ENCODE measurements around the gene INTS14. TPM values are rescaled to one million over a fixed set of nuclear protein-coding genes. Genes with fewer than 3 reads are reported as not detected.

The INTS14 gene
- total and polyA plus RNA-seq, 9 of the 15 experiments (the other 6 are each of a cell fraction or from before 2014, with no cell fraction given) = 30.5 to 92.4 (median 46.5) TPM

GRCh38 chr15:65633752-65634151 is 22.8 kb upstream of the INTS14 start:
- DNase-seq (ENCODE audit: extremely low read depth in 1 of 4, low spot score in 3 of 4) (no peak), ATAC-seq (no peak), FAIRE-seq (no peak)
- no peak overlapping the region for H3K9ac ChIP-seq (ENCODE audit: insufficient read depth in 1 of 2, low read depth in 2 of 2, low read length in 2 of 2)
- H3K27ac ChIP-seq (ENCODE audit: extremely low read depth, low read depth, low read length) = no peak overlapping the region
- H3K4me1 ChIP-seq (replicated peaks in 1 of 2; ENCODE audit: control insufficient read depth in 2 of 2, insufficient read depth in 2 of 2, low read length in 2 of 2) = peaks cover 3% of the 10 kb centered on the region in 2 experiments; a peak in 3 of 5 replicates
- H4K20me1 ChIP-seq (replicated peaks; ENCODE audit: control insufficient read depth, insufficient read depth, low read length) = no peaks in the 10 kb centered on the region
- intact Hi-C loops (cut with micrococcal nuclease) (loop anchor here (10.0 kb wide), 1 partner anchor 319 kb away; no protein-coding TSS in a partner anchor), in situ Hi-C loops (cut with MboI) (loop anchor here (25.0 kb wide), 1 partner anchor 229 kb away; the partner anchor contains the start of gene RAB11A)
- no TSS peak for BruUV-seq (replicated peaks)
- no peaks in the 10 kb centered on the region for H3K27me3 ChIP-seq (ENCODE audit: control insufficient read depth in 2 of 2, insufficient read depth in 2 of 2, low read length in 2 of 2)
- no peak overlapping the region for H3K4me2 ChIP-seq (ENCODE audit: insufficient read depth, low read length)
- no peaks in the 10 kb centered on the region for H3K9me3 ChIP-seq (replicated peaks; ENCODE audit: control insufficient read depth, insufficient read depth, low read depth, low read length)
- H3K36me3 ChIP-seq (ENCODE audit: control insufficient read depth, insufficient read depth, low read length) = no peaks in the 10 kb centered on the region
- TF ChIP-seq SOX6 (IDR thresholded peaks at IDR 0.05) (no peak), RFX1 (IDR thresholded peaks at IDR 0.05) (no peak), ESRRA (IDR thresholded peaks at IDR 0.05; ENCODE audit: borderline replicate concordance, low read depth) (no peak), RCOR1 (IDR thresholded peaks at IDR 0.05; ENCODE audit: borderline replicate concordance in 1 of 2, low read depth in 2 of 2, low read length in 2 of 2) (no peak), ATF7 (IDR thresholded peaks at IDR 0.05) (no peak), NONO (IDR thresholded peaks at IDR 0.05; ENCODE audit: low read depth in 2 of 2, low read length in 1 of 2) (no peak), C11orf30 (IDR thresholded peaks at IDR 0.05; ENCODE audit: low read depth) (no peak), ZC3H8 (IDR thresholded peaks at IDR 0.05) (no peak), NR2C2 (CRISPR knock-in tag; IDR thresholded peaks at IDR 0.05) (no peak), NR2C2 (tag; IDR thresholded peaks at IDR 0.05) (no peak), ZNF764 (CRISPR knock-in tag; IDR thresholded peaks at IDR 0.05; ENCODE audit: low read depth) (no peak), RBFOX2 (IDR thresholded peaks at IDR 0.05; ENCODE audit: low read depth, low read length) (no peak), SMC3 (conservative IDR thresholded peaks at IDR 0.05; ENCODE audit: insufficient read depth, low read depth, low read length) (no peak), MBD2 (IDR thresholded peaks at IDR 0.05; ENCODE audit: borderline replicate concordance, low read depth) (no peak), NCOA6 (IDR thresholded peaks at IDR 0.05) (no peak)
- TF ChIP-seq, protein P1, sequence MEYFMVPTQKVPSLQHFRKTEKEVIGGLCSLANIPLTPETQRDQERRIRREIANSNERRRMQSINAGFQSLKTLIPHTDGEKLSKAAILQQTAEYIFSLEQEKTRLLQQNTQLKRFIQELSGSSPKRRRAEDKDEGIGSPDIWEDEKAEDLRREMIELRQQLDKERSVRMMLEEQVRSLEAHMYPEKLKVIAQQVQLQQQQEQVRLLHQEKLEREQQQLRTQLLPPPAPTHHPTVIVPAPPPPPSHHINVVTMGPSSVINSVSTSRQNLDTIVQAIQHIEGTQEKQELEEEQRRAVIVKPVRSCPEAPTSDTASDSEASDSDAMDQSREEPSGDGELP (CRISPR knock-in tag; IDR thresholded peaks at IDR 0.05; ENCODE audit: borderline replicate concordance) = no peak
- TF ChIP-seq, protein P2, sequence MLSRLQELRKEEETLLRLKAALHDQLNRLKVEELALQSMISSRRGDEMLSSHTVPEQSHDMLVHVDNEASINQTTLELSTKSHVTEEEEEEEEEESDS (CRISPR knock-in tag; IDR thresholded peaks at IDR 0.05) = no peak
- 57% methylated on average over 2 of the region's 2 CpGs for WGBS (ENCODE audit: insufficient coverage, low coverage, missing lambda C conversion rate)
- ChIA-PET POLR2A (no interaction called here), CTCF (ENCODE audit: low intra/inter-chr PET ratio) (no interaction called here)
- no peak overlapping the region for H2AFZ ChIP-seq (ENCODE audit: low read depth, low read length)
- H3K9me1 ChIP-seq (ENCODE audit: control insufficient read depth, insufficient read depth, low read length) = no peaks in the 10 kb centered on the region
- H3K79me2 ChIP-seq (ENCODE audit: control insufficient read depth, insufficient read depth, low read length) = no peaks in the 10 kb centered on the region
- H3K4me3 ChIP-seq = no peak overlapping the region
